Dermis microvascular lymphatic vessel endothelial cell (primary cell): ENCODE data around the gene SUN5. TPM values are rescaled to one million over a fixed set of nuclear protein-coding genes. Genes with fewer than 3 reads are reported as not detected.
"Not testable (repeated sequence)": the region's sequence is repeated elsewhere in the genome, so short reads cannot be mapped to it uniquely, and the experiment has no call there.

Source experiments
- DNase-seq, 2 donors: peaks; one replicate each; pipeline versions ENCODE4 v3.0.0 to v3.0.0-alpha.2; 2010; ENCODE audit warnings: low read depth in 2 of 2
- total RNA-seq: library from RNA; depleted of rRNA; stranded (reverse); fragments of >200 nt; gene quantifications from 2 replicates; pipeline ENCODE4 v1.2.1, GENCODE V29; 2014

SUN5 gene
- total RNA-seq, 1 donor from 2014 or later, result not detected

DNA sequence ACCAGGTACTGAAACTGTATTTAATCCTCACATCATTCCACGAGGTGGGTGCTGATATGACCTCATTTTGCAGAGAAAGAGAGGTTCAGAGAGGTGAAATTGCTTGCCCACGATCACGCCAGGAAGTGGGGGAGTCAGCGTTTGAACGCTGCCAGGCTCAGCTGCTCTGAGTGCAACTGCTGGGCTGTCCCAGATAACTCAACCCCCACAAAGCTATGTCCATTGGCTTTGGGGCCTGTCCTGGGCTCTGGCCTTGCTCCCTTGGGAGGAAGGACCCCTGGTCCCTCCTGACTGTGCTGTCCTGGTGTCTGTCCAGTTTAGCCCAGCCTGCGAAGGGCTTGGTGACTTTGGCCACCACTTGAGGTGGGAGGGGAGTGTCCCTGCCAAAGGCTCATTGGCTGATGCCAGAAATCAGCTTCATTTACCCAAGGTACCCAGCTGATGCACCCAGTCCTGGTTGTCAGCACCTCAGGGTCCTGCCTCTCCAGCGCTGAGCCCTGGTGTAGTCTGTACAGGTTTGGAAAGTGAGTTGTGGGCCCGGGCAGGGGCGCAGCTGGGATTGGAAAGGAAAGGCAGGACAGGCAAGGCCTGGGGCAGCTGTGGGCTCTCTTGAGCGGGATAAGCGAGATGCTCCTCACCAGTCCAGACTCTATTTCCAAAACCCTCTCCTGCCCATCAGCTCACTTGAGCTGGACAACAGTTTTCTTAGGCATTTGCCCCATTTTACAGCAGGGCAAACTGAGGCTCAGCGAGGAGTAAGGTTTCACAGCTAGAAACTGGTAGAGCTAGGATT, 38.5 kb downstream of the SUN5 start:
- DNase-seq, result no peak

DNA sequence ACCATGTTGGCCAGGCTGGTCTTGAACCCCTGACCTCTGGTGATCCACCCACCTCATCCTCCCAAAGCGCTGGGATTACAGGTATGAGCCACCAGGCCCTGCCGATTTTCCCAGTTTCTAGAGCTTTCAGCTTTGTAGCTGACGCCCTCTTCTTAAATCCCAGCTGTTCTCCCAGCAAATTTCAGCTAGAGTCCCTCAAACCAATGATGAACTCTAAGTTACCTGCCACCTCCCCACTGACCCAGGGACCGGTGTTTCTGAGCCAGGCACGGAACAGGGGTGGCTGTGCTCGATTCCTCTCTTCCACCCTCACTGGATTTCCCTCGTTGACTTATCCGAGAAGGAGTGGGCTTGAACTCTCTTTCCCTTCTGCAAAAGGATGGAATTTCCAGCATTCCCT, 39.1 kb downstream of the SUN5 start:
- no peak for DNase-seq

DNA sequence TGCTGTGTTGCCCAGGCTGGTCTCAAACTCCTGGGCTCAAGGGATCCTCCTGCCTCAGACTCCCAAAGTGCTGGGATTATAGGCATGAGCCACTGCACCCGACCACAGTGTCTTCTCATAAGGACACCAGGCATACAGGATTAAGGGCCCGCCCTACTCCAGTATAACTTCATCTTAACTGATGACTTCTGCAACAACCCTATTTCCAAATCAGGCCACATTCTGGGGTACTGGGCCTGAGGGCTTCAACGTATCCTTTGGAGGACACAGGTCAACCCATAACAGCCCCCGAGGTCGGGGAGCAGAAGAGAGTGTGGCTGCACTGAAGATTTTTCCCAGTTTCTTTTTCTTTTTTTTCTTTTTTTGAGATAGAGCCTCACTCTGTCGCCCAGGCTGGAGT, 39.7 kb downstream of the SUN5 start:
- no peak for DNase-seq

DNA sequence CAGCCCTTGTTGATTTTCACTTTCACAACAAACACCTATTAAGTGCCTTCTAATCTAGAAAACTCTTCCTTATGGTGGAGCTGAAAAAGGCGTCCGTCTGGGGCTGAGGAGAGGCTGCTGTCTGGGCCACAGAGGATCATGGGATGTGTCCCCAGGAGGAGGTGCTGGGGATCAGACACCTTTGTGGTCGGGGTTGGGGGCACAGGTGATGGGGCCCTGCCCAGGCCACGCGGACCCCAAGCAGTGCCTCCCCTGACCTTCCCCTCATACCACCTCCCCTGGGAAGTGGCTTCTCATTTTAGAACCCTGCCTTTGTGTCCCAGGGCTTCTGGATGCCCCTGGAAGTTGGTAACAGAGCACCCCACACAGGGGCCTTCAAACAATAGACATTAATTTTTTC, 41.1 kb downstream of the SUN5 start:
- no peak for DNase-seq

DNA sequence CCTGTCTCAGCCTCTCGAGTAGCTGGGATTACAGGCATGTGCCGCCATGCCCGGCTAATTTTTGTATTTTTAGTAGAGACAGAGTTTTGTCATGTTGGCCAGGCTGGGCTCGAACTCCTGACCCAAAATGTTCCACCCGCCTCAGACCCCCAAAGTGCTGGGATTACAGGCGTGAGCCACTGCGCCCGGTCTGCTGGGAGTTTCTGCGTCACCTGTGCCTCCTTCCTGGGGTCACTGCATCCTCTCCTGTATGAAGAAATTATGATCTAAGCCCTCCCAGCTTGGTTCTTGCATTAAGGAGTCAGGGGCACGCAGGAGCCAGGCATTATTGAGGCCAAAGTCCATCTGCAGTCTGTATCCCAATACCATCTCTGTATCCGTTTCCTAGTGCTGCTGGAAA, 41.6 kb downstream of the SUN5 start:
- DNase-seq, result not testable (repeated sequence)

DNA sequence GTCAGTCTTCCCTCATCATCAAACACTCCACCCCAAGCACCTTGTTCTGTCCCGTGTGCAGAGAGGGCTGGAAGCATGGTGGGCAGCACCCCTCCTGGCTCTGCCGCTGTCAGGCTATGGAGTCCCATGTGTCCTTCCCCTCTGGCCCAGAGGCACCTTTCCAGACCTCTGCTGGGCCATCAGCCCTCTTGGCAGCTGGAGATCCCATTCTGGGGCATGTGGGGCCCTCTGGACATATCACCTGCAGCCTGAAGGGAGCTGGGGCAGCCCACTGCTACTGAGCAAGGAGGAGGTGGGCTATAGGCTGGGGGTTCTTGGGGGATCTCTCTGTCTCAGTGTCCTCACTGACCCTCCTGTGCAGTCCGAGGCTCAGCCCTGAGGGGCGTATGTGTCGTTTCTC, 42.2 kb downstream of the SUN5 start:
- no peak for DNase-seq

DNA sequence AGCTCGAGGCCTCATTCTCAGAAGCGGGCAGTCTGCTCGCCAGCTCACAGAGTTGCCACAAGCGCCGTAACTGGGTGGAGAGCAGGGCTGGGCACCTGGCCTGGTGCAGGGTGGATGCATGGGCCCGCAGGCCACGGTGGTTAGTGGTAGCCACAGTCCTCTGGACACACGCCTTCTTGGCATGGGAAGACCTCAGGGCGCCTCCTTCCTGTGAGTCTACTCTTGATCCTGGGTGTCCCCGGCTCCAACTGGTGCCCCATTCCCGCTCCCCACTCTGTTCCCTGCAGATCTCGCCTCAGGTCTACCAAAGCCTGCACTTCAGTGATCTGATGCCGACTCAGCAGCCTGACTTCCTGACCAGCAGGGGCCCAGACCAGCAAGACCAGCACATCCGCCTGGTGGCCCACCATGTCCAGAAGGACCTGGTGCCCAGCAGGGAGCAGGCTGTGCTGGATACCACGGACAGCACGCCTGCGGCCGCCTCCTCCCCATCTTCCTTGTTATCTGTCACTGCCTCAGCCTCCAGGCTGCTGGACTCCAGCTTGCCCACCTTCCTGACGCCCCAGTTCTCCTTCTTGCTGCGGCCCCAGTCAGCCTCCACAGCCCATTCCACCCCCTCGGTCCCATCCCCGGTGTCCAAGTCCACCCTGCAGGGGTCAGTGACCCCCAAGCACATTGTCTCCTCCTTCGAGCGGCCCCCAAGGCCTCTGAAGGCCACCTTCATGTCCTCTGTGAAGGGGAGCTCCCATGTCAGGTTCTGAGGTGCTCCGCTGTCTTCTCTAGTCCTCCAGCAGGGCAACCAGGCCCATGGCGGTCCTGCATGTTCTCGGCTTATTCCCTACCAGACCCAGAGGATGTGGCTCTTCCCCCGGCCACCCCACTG, 43.1 kb downstream of the SUN5 start:
- no peak for DNase-seq

DNA sequence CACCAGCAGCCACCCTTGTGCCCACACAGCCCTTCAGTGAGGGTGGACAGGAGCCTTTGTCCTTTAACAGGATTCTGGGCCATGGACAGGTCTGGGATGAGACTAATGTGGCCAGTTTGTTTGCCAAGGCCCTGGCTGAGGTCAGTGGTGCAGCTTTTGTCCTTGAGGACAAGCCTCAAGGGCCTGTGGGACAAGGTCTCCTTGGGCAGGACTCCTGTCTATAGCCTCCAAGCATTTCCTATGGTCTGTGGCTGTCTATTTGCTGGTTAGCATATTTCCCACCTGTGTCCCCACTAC, 44.1 kb downstream of the SUN5 start:
- no peak for DNase-seq

DNA sequence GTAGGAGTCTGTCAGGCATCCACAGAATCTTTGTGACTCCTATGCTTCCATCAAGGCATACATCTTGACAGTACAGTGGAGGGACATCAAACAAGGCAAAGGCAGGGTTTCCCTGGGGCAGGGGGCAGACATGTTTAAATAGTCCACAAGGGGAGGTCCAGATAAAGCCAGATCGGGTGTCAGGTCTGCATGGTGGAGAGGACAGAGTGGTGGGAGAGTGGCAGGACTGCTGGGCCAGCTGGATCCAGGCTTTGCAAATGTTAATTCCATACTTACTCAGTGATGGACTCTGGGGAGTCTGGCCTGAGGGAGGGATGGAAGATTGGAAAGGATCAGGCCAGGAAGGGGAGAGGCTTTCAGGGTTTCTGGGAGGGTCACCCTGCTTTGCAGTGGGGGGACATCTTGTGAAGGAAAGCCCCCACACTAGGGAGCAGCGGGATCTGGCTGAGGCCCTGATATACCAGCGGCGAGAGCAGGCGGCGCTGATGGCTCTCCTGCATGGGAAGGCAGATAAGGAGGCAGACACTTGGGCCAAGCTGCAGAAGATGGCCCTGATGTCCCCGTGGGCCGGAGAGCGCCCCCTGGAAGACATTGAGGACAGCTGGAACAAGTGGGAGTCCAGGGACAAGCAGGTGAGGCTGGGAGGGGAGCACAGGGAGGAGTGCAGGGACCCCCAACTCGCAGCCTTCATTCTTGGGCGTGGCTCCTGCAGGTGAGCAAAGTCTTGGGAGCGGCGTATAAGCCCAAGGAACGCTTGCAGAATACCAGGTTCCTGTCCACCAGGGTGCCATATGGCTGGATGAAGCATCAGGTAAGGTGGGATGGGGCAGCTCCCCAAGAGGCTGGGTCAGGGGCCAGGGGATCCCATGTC, 44.6 kb downstream of the SUN5 start:
- DNase-seq, result no peak

DNA sequence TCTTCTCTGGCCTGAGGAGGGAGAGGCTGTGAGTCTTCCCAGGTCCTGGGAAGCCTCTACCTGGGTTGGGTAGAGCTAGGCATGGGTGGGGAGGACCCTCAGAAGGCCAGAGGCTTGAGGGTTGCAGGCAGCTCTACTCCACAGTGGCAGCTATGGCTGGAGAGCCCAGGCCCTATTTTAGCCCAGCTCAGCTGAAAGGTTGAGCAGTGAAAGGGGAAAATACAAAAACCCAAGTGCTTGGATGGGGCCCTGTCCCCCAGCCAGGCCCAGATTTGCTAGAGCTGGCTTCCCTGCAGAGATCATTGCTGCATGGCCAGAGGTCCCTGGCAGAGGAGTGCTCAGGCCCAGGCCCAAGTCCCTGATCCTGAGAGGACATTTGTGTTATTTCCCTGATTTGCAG, 45.7 kb downstream of the SUN5 start:
- DNase-seq, result no peak

DNA sequence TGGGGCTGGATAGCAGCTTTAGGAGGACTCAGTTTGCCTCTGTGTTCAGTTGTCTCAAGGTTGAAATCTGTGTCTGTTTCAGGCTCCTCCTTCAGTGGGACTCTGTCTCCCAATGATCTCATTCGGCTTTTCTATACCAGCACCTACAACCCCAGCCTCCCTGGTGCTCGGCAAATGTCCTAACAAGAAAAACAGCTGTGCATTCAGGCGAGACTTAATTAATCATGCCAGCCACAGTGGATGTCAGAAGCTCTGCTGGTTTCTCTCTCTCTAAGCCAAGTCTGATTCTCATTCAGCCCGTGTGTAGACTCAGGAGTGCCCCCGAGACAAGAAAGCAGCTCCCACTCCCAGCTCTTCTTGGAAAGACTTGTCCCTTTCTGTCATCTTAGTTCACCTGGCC, 46.8 kb downstream of the SUN5 start:
- no peak for DNase-seq

DNA sequence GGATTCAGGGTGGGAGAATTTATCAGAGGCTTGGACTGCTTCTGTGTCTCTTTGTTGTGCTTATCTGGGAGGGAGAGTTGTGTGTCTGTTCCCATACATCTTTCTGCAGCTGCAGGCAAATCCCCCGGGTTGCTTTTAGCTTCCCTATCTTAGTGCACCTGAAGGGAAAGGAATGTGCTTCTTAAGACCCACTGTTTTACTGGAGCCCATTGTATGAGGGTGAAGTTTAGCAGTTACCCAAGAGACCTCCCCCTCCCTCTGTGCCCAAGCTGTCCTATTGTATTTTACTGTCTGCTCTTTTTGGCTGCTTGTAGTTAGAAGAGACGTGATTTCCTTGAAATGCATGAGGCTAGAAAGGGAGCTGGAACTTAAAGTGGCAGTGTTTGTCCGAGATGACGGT, 53.7 kb downstream of the SUN5 start:
- DNase-seq, result not testable (repeated sequence)

DNA sequence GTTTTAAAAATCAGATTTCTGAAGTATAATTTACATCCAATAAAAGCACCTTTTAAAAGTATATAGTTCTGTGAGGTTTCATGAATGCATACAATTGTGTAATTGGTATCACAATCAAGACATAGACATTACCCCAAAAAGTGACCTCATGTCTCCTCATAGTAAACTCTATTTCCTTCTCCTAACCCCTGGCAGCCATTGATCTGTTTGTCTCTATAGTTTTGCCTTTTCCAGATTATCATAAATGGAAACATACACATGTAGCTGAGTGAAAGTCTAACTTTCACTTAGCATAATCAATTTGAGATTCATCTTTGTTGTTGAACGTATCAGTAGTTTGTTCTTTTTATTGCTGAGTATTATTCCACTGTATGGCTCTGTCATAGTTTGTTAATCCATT, 57.6 kb downstream of the SUN5 start:
- DNase-seq, result no peak

DNA sequence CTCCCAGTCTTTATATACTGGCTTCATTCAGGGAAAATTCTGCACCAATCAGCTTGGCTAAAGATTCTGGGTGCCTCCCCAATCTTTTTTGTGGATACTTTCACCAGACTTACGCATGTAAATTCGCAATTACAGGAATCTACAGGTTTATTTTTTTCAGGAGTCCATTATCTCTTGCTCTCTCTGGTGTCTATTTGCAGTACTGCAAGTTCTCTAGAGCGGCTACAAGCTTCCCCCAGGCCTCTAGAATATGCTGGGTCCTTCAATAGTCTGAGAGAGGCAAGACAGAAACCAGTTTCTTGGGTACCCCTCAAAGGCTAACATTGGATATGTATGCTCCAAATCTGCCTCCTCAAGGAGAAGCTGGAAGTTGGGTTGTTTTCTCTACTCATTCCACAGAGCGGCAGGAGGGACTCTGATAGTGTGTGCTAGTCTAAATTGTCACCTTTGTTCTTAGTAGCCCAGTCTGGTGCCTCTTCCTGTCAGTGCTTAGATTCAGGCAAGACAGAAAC, 58.5 kb downstream of the SUN5 start:
- peak; percentile 11 to 23 for DNase-seq

DNA sequence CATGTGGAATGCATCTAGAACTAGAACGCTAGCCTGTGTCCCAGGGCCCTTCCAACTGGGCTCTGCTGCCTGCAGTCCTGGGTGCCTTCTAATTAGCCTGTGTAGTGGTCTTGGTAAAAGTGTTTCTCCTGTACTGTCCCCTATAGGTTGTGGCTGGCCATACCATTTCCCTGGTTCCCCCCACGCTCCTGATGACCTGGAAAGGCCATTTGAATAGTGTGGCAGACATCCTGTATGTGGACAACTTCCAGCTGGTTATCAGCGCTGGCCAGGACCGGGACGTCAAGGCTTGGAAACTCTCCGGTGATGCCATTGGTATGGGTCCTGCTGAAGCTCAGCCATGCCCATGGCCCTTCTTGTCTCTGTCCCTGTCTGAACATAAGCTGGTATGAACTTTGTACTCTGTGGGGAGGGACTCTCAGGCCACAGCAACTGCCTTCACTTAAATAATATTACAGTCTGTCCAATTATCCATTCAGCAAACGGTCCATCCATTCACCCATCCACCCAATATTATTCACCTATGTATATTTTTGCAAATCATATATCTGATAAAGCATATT, 60.7 kb downstream of the SUN5 start:
- DNase-seq, result no peak

DNA sequence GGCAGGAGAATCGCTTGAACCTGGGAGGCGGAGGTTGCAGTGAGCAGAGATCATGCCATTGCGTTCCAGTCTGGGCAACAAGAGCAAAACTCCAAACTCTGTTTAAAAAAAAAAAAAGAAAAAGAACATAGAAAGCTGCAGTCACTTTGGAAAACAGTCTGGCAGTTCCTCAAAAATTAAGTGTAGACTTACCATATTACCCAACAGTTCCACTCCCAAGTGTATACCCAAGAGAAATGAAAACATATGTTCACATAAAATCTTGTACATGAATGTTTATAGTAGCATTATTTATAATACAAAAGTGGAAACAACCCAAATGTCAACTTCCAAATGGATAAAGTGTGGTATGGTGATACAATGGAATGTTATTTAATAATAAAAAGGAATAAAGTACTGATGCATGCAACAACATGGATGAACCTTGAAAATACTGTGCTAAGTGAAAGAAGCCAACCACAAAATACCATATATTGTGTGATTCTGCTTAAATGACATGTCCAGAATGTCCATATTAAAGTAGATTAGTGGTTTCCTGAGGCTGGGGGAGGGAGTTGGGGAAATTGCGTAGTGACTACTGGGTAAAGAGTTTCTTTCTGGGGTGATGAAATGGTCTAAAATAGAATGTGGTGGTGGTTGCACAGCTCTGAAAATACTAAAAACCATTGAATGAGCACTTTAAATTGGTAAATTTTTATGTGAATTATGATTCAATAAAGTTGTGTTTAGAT, 62.9 kb downstream of the SUN5 start:
- no peak for DNase-seq

DNA sequence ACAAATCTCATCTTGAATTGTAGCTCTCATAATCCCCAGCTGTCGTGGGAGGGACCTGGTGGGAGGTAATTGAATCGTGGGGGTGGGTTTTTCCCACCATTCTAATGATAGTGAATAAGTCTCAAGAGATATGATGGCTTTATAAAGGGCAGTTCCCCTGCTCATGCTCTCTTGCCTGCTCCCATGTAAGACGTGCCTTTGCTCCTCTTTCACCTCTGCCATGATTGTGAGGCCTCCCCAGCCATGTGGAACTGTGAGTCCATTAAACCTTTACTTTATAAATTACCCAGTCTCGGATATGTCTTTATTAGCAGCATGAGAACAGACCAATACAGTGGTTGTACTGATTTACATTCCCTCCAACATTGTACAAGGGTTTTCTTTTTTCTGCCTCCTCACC, 69.7 kb downstream of the SUN5 start:
- no peak for DNase-seq
